ENCODE results near the gene CHGA. TPM values are rescaled to one million over a fixed set of nuclear protein-coding genes. Genes with fewer than 3 reads are reported as not detected.

CHGA gene
- 5.4 TPM for total RNA-seq

DNA sequence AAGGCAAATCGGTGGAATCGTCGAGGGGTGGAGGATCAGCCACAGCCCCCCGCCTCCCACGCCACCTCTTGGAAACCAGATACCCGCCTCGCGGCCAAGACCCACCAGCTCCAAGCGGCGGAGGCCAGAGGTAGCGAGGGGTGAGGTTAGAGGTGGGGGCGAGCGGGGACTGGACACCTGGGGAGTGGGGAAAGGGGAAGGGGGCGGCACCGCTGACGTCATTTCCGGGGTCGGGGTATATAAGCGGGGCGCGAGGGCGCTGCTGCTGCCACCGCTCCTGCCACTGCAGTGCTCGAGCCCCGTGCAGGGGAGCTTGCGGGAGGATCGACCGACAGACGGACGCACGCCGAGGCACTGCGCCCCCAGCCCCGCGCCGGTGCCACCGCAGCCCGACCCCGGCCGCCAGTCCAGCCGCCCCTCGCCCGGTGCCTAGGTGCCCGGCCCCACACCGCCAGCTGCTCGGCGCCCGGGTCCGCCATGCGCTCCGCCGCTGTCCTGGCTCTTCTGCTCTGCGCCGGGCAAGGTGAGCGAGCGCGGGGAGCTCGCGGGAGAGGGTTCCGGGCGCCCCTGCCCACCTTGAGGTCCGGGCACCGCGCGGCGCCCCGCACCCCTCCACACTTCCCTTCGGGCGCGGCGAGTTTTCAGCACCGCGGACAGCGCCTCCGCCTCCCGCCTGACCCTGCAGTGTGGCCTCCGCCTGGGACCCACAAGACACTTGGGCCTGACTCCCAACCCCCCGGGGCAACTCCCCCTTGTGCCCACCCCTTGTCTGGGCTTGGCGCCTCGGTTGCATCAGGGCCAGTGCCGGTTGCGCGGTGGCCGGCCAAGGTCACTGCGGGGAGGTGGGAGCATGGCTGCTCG, at the start of gene CHGA:
TSS of gene CHGA (plus strand) at position 268 of the 861 bp plus-strand sequence. CDS start at position 478, 210 bp downstream.
- H3K9me3 ChIP-seq: no peaks in the 10 kb centered on the region
- H3K27ac ChIP-seq: no peak within 1 kb of the TSS
- H3K4me3 ChIP-seq: no peak within 1 kb of the TSS
- no peak for DNase-seq (ENCODE audit: extremely low spot score in 2 of 2)
- intact Hi-C loops (cut with DNase I): no loop called here
- H3K4me1 ChIP-seq: no peaks in the 10 kb centered on the region
- H3K36me3 ChIP-seq: no peaks in the 10 kb centered on the region
- TF ChIP-seq, protein P1, sequence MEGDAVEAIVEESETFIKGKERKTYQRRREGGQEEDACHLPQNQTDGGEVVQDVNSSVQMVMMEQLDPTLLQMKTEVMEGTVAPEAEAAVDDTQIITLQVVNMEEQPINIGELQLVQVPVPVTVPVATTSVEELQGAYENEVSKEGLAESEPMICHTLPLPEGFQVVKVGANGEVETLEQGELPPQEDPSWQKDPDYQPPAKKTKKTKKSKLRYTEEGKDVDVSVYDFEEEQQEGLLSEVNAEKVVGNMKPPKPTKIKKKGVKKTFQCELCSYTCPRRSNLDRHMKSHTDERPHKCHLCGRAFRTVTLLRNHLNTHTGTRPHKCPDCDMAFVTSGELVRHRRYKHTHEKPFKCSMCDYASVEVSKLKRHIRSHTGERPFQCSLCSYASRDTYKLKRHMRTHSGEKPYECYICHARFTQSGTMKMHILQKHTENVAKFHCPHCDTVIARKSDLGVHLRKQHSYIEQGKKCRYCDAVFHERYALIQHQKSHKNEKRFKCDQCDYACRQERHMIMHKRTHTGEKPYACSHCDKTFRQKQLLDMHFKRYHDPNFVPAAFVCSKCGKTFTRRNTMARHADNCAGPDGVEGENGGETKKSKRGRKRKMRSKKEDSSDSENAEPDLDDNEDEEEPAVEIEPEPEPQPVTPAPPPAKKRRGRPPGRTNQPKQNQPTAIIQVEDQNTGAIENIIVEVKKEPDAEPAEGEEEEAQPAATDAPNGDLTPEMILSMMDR (IDR thresholded peaks at IDR 0.05): no peak
- TF ChIP-seq POLR2AphosphoS5 (IDR thresholded peaks at IDR 0.05; ENCODE audit: insufficient read depth in 1 of 2, low read depth in 1 of 2) (no peak), POLR2A (IDR thresholded peaks at IDR 0.05) (no peak)
- H3K27me3 ChIP-seq: no peaks in the 10 kb centered on the region

- Histone ChIP-seq H3K4me1 (no peaks in the 10 kb centered on the region), H3K9me3 (no peaks in the 10 kb centered on the region), H3K36me3 (no peaks in the 10 kb centered on the region), H3K27ac (no peak overlapping the region), H3K4me3 (no peak overlapping the region), H3K27me3 (no peaks in the 10 kb centered on the region)
- intact Hi-C loops (cut with DNase I): no loop called here
- no peak for TF ChIP-seq POLR2A (IDR thresholded peaks at IDR 0.05)
- TF ChIP-seq, protein P1 (IDR thresholded peaks at IDR 0.05): no peak
- TF ChIP-seq POLR2AphosphoS5 (IDR thresholded peaks at IDR 0.05; ENCODE audit: insufficient read depth in 1 of 2, low read depth in 1 of 2): no peak
- no peak for DNase-seq (ENCODE audit: extremely low spot score in 2 of 2)
Measured at GRCh38 chr14:92874962-92875661, 47.8 kb upstream of the CHGA start.

DNA sequence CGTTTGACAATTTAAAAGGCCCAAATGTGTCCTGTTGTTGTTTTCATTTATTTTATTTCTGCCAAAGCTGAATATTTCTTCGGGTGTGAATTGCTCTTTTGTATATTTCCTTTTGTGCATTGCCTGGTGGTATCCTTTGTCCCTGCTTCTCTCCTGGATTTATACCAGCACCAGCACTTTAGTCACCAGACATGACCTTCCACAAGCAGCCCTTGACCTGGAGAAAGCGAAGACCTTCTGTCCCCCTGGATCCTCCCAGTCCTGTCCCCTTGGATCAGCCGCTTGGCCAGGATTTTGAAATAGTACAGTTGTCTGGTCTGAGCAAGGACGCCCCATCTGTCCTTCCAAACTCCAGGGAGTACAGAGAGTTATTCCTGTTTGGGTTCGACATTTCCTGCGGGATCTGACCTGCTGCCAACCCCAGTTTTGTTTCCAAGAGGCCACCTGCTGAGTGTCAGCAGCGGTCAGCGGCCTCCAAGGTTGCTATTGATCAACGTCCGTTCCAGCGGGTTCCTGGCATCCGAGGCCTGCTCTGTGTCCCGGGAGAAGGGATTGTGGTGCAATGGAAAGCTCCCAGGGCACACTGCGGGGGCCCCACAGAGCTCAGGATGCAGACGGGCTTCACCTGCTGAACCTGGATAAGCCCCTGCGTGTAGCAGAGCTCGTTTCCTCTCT, 45.1 kb upstream of the CHGA start:
- H3K36me3 ChIP-seq: no peaks in the 10 kb centered on the region
- H3K27ac ChIP-seq: no peak overlapping the region
- DNase-seq (ENCODE audit: extremely low spot score in 2 of 2): no peak
- H3K9me3 ChIP-seq: no peaks in the 10 kb centered on the region
- peak in 1 of 2 donors; percentile 38 for TF ChIP-seq POLR2AphosphoS5 (IDR thresholded peaks at IDR 0.05; ENCODE audit: insufficient read depth in 1 of 2, low read depth in 1 of 2)
- TF ChIP-seq, protein P1 (IDR thresholded peaks at IDR 0.05): no peak
- H3K27me3 ChIP-seq: no peaks in the 10 kb centered on the region
- no peak overlapping the region for H3K4me3 ChIP-seq
- no peaks in the 10 kb centered on the region for H3K4me1 ChIP-seq
- intact Hi-C loops (cut with DNase I): no loop called here

DNA sequence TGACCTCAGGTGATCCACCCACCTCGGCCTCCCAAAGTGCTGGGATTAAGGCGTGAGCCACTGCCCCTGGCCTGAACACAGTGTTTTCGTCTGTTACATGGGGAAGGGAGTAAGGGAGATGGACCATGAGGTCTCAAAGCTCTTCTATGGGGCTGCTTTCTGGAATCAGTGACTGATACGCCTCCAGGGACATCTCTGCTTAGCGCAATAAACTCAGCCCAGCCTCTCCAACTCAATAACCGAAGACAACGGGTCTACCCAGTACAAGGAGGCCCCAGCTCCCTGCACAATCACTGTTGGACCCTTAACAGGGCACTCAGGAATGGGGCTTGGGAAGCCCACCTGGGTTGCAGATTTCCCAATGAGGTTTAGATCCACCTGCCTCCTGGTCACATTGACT, 42.6 kb upstream of the CHGA start:
- H3K9me3 ChIP-seq: no peaks in the 10 kb centered on the region
- H3K27ac ChIP-seq: no peak overlapping the region
- H3K36me3 ChIP-seq: no peaks in the 10 kb centered on the region
- TF ChIP-seq POLR2A (IDR thresholded peaks at IDR 0.05): no peak
- TF ChIP-seq, protein P1 (IDR thresholded peaks at IDR 0.05): no peak
- no peak for TF ChIP-seq POLR2AphosphoS5 (IDR thresholded peaks at IDR 0.05; ENCODE audit: insufficient read depth in 1 of 2, low read depth in 1 of 2)
- DNase-seq (ENCODE audit: extremely low spot score in 2 of 2): no peak
- intact Hi-C loops (cut with DNase I): no loop called here
- no peak overlapping the region for H3K4me3 ChIP-seq
- H3K4me1 ChIP-seq: no peaks in the 10 kb centered on the region
- no peaks in the 10 kb centered on the region for H3K27me3 ChIP-seq
